IMR-90 (cell line): Measurements from ENCODE around the gene MARS1. TPM values are rescaled to one million over a fixed set of nuclear protein-coding genes. Genes with fewer than 3 reads are reported as not detected.
A peak's percentile ranks its signal among the peaks of the same experiment; 100 is the strongest.

Experiments used
- ATAC-seq: fragments of 200-7000 bp; cut with Tn5 transposase; 2 replicates; pipeline ENCODE4 v1.9.1; 2020; ENCODE audit warnings: low read depth, mild to moderate bottlenecking, moderate library complexity
- BruUV-seq: library from RNA; stranded (reverse); fragments of 400-500 nt; replicated peaks from 2 replicates; lab custom pipeline; 2021; lab: Mats Ljungman, UMichigan
- CTCF ChIA-PET: fragments of 300-600 bp; formaldehyde crosslinking; extraction: SDS; loops from one replicate; lab custom pipeline; 2021; ENCODE audit warnings: antibody characterized with exemption; lab: Yijun Ruan, JAX
- POLR2A ChIA-PET: fragments of 300-600 bp; sonication (Branson Sonifier 250); formaldehyde crosslinking; loops from one replicate; lab custom pipeline; 2022; ENCODE audit warnings: antibody characterized with exemption; ENCODE audit not compliant: unreplicated experiment; lab: Charles Lee
- DNase-seq: peaks from one replicate; pipeline ENCODE4 v3.0.0; 2013
- H2AFZ ChIP-seq: replicated peaks from 2 replicates; pipeline ENCODE3; 2013; ENCODE audit warnings: low read length, mild to moderate bottlenecking; ENCODE audit not compliant: poor library complexity
- H2AK5ac ChIP-seq: 2 replicates; pipeline ENCODE4 v1.6.1; 2013; ENCODE audit warnings: low read depth, low read length, inconsistent platforms
- H2AK9ac ChIP-seq: replicated peaks from 2 replicates; pipeline ENCODE3; 2013; ENCODE audit warnings: mild to moderate bottlenecking, low read depth, low read length, moderate library complexity; ENCODE audit not compliant: poor library complexity
- H2BK120ac ChIP-seq: 2 replicates; pipeline ENCODE4 v1.6.1; 2013; ENCODE audit warnings: low read depth, low read length, inconsistent platforms
- H2BK15ac ChIP-seq: 3 replicates; pipeline ENCODE4 v1.6.1; 2013; ENCODE audit warnings: low read depth, low read length, inconsistent platforms
- H2BK20ac ChIP-seq: 2 replicates; pipeline ENCODE4 v1.6.1; 2013; ENCODE audit warnings: low read depth, mild to moderate bottlenecking, inconsistent platforms, low read length, moderate library complexity
- H2BK5ac ChIP-seq: 2 replicates; pipeline ENCODE4 v1.6.1; 2013; ENCODE audit warnings: mild to moderate bottlenecking, low read depth, low read length, inconsistent platforms; ENCODE audit not compliant: poor library complexity, severe bottlenecking
- H3K14ac ChIP-seq: replicated peaks from 2 replicates; pipeline ENCODE4 v1.6.1; 2013; ENCODE audit warnings: low read depth, low read length, inconsistent platforms
- H3K18ac ChIP-seq: 2 replicates; pipeline ENCODE4 v1.6.1; 2013; ENCODE audit warnings: low read depth, low read length, control low read depth
- H3K23ac ChIP-seq: 2 replicates; pipeline ENCODE4 v1.6.1; 2013; ENCODE audit warnings: low read depth, low read length, inconsistent platforms
- H3K27ac ChIP-seq: 2 replicates; pipeline ENCODE4 v1.5.1; 2013; ENCODE audit warnings: mild to moderate bottlenecking, control low read depth, low read length; ENCODE audit not compliant: insufficient read depth
- H3K27me3 ChIP-seq: 2 replicates; pipeline ENCODE4 v1.6.1; 2013; ENCODE audit warnings: low read length; ENCODE audit not compliant: control insufficient read depth, insufficient read depth
- H3K36me3 ChIP-seq: 2 replicates; pipeline ENCODE4 v1.6.1; 2013; ENCODE audit warnings: low read length, mixed read lengths; ENCODE audit not compliant: control insufficient read depth, insufficient read depth
- H3K4ac ChIP-seq: 2 replicates; pipeline ENCODE4 v1.6.1; 2013; ENCODE audit warnings: low read depth, low read length, inconsistent platforms
- H3K4me1 ChIP-seq: 2 replicates; pipeline ENCODE4 v1.6.1; 2013; ENCODE audit warnings: low read length, mixed read lengths; ENCODE audit not compliant: control insufficient read depth, insufficient read depth
- H3K4me2 ChIP-seq: 2 replicates; pipeline ENCODE4 v1.6.1; 2013; ENCODE audit warnings: low read depth, mild to moderate bottlenecking, control low read depth, low read length, moderate library complexity
- H3K4me3 ChIP-seq: 2 replicates; pipeline ENCODE4 v1.5.1; 2013; ENCODE audit warnings: low read depth, mild to moderate bottlenecking, control low read depth, low read length, moderate library complexity; ENCODE audit not compliant: insufficient read depth
- H3K56ac ChIP-seq: 2 replicates; pipeline ENCODE4 v1.6.1; 2013; ENCODE audit warnings: low read length, inconsistent platforms; ENCODE audit not compliant: insufficient read depth; ENCODE audit errors: extremely low read depth
- H3K79me1 ChIP-seq, 2 experiments: 2 replicates each; pipeline ENCODE4 v1.6.1; 2013; ENCODE audit warnings: low read length in 2 of 2, inconsistent platforms in 1 of 2, low read depth in 1 of 2
- H3K9ac ChIP-seq: 2 replicates; pipeline ENCODE4 v1.6.1; 2013; ENCODE audit warnings: low read depth, low read length, control low read depth
- H3K9me1 ChIP-seq: 2 replicates; pipeline ENCODE4 v1.6.1; 2013; ENCODE audit warnings: low read length, inconsistent platforms; ENCODE audit not compliant: insufficient read depth
- H3K9me3 ChIP-seq: 2 replicates; pipeline ENCODE4 v1.6.1; 2013; ENCODE audit warnings: low read length; ENCODE audit not compliant: control insufficient read depth, insufficient read depth
- H4K20me1 ChIP-seq: 2 replicates; pipeline ENCODE4 v1.6.1; 2013; ENCODE audit warnings: low read length, inconsistent platforms; ENCODE audit not compliant: insufficient read depth
- H4K5ac ChIP-seq: 2 replicates; pipeline ENCODE4 v1.6.1; 2013; ENCODE audit warnings: mild to moderate bottlenecking, low read depth, low read length, control low read depth
- H4K8ac ChIP-seq, 2 experiments: 2 replicates each; pipeline ENCODE4 v1.6.1; 2013; ENCODE audit warnings: low read depth in 2 of 2, low read length in 2 of 2, control low read depth in 1 of 2, inconsistent platforms in 1 of 2
- H4K91ac ChIP-seq: 2 replicates; pipeline ENCODE4 v1.6.1; 2013; ENCODE audit warnings: low read depth, low read length, inconsistent platforms; ENCODE audit not compliant: insufficient read depth
- CEBPB ChIP-seq: IDR thresholded peaks from 2 replicates; pipeline ENCODE4 v1.6.1; 2012; ENCODE audit warnings: low read depth, low read length, improper control_type of control experiment
- FOS ChIP-seq: fragments of 150-350 bp; IDR thresholded peaks from 2 replicates; pipeline ENCODE4 v1.6.1; 2016; ENCODE audit warnings: low read depth, low read length
- MAFK ChIP-seq: IDR thresholded peaks from 2 replicates; pipeline ENCODE4 v1.6.1; 2012; ENCODE audit warnings: low read depth, low read length, improper control_type of control experiment
- MAZ ChIP-seq: IDR thresholded peaks from 2 replicates; pipeline ENCODE4 v1.6.1; 2012; ENCODE audit warnings: low read depth, mild to moderate bottlenecking, low read length, improper control_type of control experiment, moderate library complexity, borderline replicate concordance
- MXI1 ChIP-seq: IDR thresholded peaks from 2 replicates; pipeline ENCODE4 v1.6.1; 2012; ENCODE audit warnings: low read depth, mild to moderate bottlenecking, low read length, moderate library complexity, borderline replicate concordance
- POLR2A ChIP-seq: IDR thresholded peaks from 2 replicates; pipeline ENCODE4 v1.6.1; 2012; ENCODE audit warnings: mild to moderate bottlenecking, low read depth, low read length
- RFX5 ChIP-seq: IDR thresholded peaks from 2 replicates; pipeline ENCODE4 v1.8.0; 2012; ENCODE audit warnings: low read depth, mild to moderate bottlenecking, low read length, moderate library complexity
- SMC3 ChIP-seq: fragments of 150-350 bp; IDR thresholded peaks from 2 replicates; pipeline ENCODE4 v1.6.1; 2016; ENCODE audit warnings: low read depth, mild to moderate bottlenecking, antibody characterized with exemption, low read length, moderate library complexity
- USF2 ChIP-seq: fragments of 150-350 bp; IDR thresholded peaks from 2 replicates; pipeline ENCODE4 v1.6.1; 2017; ENCODE audit warnings: mild to moderate bottlenecking, antibody characterized with exemption, low read length, low read depth
- WGBS, 2 experiments: methylation state at CpG; one replicate each; pipeline versions ENCODE4 v1.1.5 to v1.1.7; 2013; ENCODE audit warnings: missing lambda C conversion rate in 2 of 2; ENCODE audit not compliant: insufficient read length in 1 of 2; ENCODE audit errors: extremely low coverage in 2 of 2; 5-methylcytosine and 5-hydroxymethylcytosine counted together
- dilution Hi-C: fragments of 300-500 bp; cut with HindIII; formaldehyde crosslinking; loops from one replicate; pipeline ENCODE4 v1.14.3; 2018; ENCODE audit warnings: low sequenced_read_pairs; ENCODE audit not compliant: unreplicated experiment
- in situ Hi-C: fragments of 300-500 bp; cut with MboI; formaldehyde crosslinking; loops from 3 replicates; pipeline ENCODE4 v1.14.3; 2019; ENCODE audit warnings: low sequenced_read_pairs, inconsistent platforms, mixed read lengths
- intact Hi-C: fragments of 100-400 bp; cut with micrococcal nuclease; formaldehyde crosslinking; loops from 2 replicates; pipeline ENCODE4 v1.10.0; 2022
- polyA plus RNA-seq, 3 experiments: library from polyadenylated mRNA; depleted of rRNA; stranded (reverse); fragments of >200 nt; gene quantifications; 2 replicates each; pipeline ENCODE4 v1.2.3, GENCODE V29; 2012; ENCODE audit warnings: low replicate concordance in 1 of 3
- total RNA-seq: library from RNA; depleted of rRNA; stranded (reverse); fragments of >200 nt; gene quantifications from 2 replicates; pipeline ENCODE4 v1.2.3, GENCODE V29; 2012

MARS1 gene
- total and polyA plus RNA-seq, 2 of the 4 experiments (the other 2 are of a cell fraction), result 156 to 164 TPM

- no peak for TF ChIP-seq MAFK
- TF ChIP-seq SMC3, result no peak
- TF ChIP-seq FOS, result no peak
- no peak for TF ChIP-seq POLR2A
- no peak for TF ChIP-seq CEBPB
- TF ChIP-seq MXI1, result no peak
- TF ChIP-seq USF2, result no peak
- no peak for TF ChIP-seq RFX5
- peak; percentile 6; the same call in 1 of the 2 replicates for TF ChIP-seq MAZ
- Histone ChIP-seq H3K9ac (peak within 1 kb of the TSS; percentile 56), H3K56ac (peak within 1 kb of the TSS; percentile 70), H4K91ac (peak within 1 kb of the TSS; percentile 92), H3K36me3 (no peaks in the 10 kb centered on the region), H4K20me1 (no peaks in the 10 kb centered on the region), H2AK5ac (peak within 1 kb of the TSS; percentile 85), H3K79me1 (peaks cover 0 to 6% of the 10 kb centered on the region in 2 experiments; a peak in 1 of 4 replicates), H2AFZ (peak within 1 kb of the TSS; percentile 98), H4K5ac (peak within 1 kb of the TSS; percentile 76), H3K27me3 (no peaks in the 10 kb centered on the region), H3K9me3 (no peaks in the 10 kb centered on the region), H3K27ac (peak within 1 kb of the TSS; percentile 66), H2BK5ac (peak within 1 kb of the TSS; percentile 58), H2BK120ac (peak within 1 kb of the TSS; percentile 88), H4K8ac (peak within 1 kb of the TSS; percentile 93 to 97), H3K9me1 (peaks cover 10% of the 10 kb centered on the region), H2BK15ac (peak within 1 kb of the TSS; percentile 97; the same call in 2 of the 3 replicates), H3K18ac (peak within 1 kb of the TSS; percentile 45), H2AK9ac (peak within 1 kb of the TSS; percentile 97), H3K23ac (peak within 1 kb of the TSS; percentile 95; the same call in 1 of the 2 replicates), H3K4me2 (peak within 1 kb of the TSS; percentile 90), H3K4ac (peak within 1 kb of the TSS; percentile 95), H3K4me3 (peak within 1 kb of the TSS; percentile 58), H3K14ac (peak within 1 kb of the TSS; percentile 96), H3K4me1 (peaks cover 20% of the 10 kb centered on the region), H2BK20ac (peak within 1 kb of the TSS; percentile 77)
- ATAC-seq (no peak), DNase-seq (peak; percentile 28)
- in situ Hi-C loops (no loop called here), dilution Hi-C loops (no loop called here), intact Hi-C loops (loop anchor here (1.0 to 5.0 kb wide), 3 partner anchors 23 to 232 kb away; partner anchors contain the start of gene OS9)
- no TSS peak for BruUV-seq
- no CpG with 5 or more reads among the region's 36 CpGs for WGBS, 2 experiments
- CTCF ChIA-PET, result interaction anchor here (1.1 to 1.6 kb wide), 6 partner anchors 8 to 195 kb away, joined by 3 to 4 read pairs (median 4); no protein-coding TSS in a partner anchor
- POLR2A ChIA-PET, result no interaction called here
Observed at GRCh38 chr12:57459750-57460467, 28.0 kb upstream of the MARS1 start, which contains the start of gene GLI1. Gene GLI1, plus strand, starts transcription at chr12:57459785. Its CDS starts 3,907 bp downstream, at chr12:57463692.
